ENCODE measurements around the gene SLC9A5. TPM values are rescaled to one million over a fixed set of nuclear protein-coding genes. Genes with fewer than 3 reads are reported as not detected.

SLC9A5 gene
- total RNA-seq, 1 donor from 2014 or later = 17.2 TPM

DNA sequence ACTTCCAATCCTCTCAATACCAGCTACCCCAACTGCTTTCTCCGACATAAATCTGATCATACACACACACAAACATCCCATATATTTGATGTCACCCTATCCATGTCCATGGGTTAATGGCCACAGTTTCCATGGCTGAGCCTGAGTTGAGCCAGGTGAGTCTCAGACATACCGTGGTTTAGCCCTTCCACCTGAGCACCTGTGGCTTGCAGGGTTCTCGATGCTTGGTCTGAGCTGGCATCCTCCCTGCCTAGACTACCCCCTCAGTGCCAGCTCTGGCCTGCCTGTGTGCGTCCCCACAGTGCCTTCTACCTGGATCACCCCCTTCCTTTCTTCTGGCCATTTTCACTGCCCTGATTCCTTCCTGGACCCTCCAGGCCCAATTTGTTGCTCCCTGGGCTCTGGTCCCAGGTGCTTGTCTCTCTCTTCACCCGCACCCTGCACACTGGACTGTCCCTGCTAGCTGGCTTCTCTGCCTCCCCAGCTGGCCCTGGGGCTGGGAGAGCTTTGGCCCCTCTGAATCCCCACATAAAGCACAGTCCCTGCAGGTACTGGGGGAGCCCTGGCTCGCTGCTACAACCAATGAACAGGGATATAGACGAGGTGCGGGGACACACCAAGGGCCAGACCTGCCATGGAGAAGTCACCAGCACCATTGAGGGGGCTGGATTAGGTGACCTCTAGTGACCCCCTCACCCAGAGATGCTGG lies 42.5 kb upstream of the SLC9A5 start:
- no peak for DNase-seq (ENCODE audit: low spot score)
- no peaks in the 10 kb centered on the region for H3K9me3 Mint-ChIP-seq (ENCODE audit: unreplicated experiment)
- H3K36me3 Mint-ChIP-seq (ENCODE audit: low read depth, unreplicated experiment) = peaks cover 11% of the 10 kb centered on the region
- H3K27me3 Mint-ChIP-seq (ENCODE audit: unreplicated experiment) = peaks cover 17% of the 10 kb centered on the region
- peak overlapping the region; percentile 64 for H3K4me3 Mint-ChIP-seq (ENCODE audit: unreplicated experiment)
- TF ChIP-seq, protein P1, sequence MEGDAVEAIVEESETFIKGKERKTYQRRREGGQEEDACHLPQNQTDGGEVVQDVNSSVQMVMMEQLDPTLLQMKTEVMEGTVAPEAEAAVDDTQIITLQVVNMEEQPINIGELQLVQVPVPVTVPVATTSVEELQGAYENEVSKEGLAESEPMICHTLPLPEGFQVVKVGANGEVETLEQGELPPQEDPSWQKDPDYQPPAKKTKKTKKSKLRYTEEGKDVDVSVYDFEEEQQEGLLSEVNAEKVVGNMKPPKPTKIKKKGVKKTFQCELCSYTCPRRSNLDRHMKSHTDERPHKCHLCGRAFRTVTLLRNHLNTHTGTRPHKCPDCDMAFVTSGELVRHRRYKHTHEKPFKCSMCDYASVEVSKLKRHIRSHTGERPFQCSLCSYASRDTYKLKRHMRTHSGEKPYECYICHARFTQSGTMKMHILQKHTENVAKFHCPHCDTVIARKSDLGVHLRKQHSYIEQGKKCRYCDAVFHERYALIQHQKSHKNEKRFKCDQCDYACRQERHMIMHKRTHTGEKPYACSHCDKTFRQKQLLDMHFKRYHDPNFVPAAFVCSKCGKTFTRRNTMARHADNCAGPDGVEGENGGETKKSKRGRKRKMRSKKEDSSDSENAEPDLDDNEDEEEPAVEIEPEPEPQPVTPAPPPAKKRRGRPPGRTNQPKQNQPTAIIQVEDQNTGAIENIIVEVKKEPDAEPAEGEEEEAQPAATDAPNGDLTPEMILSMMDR (IDR thresholded peaks at IDR 0.05; ENCODE audit: unreplicated experiment) = no peak
- H3K27ac Mint-ChIP-seq (ENCODE audit: unreplicated experiment) = peak overlapping the region; percentile 80
- peaks cover 12% of the 10 kb centered on the region for H3K4me1 Mint-ChIP-seq (ENCODE audit: unreplicated experiment)

DNA sequence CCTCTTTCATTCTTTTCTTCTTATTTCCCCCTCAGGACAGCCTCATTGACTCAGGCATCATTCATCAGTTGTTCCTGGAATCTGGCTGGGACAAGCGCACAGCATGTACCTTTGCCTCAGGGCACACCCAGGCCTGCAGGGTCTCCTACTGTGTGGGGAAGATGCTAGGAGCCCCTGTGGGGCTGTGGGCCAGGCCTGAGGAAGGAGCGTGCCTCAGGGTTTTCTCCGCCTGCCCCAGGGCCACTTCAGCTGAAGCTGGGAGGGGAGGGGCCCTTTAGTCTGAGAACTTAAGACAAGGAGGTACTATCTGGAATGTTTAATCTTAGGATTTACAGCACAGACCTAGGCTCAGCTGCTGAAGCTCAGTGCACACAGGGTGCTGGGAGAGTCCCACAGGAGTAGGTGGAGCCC lies 41.9 kb upstream of the SLC9A5 start:
- Mint-ChIP-seq H3K27me3 (ENCODE audit: unreplicated experiment) (peaks cover 20% of the 10 kb centered on the region), H3K27ac (ENCODE audit: unreplicated experiment) (peak overlapping the region; percentile 9), H3K9me3 (ENCODE audit: unreplicated experiment) (no peaks in the 10 kb centered on the region), H3K36me3 (ENCODE audit: low read depth, unreplicated experiment) (peaks cover 11% of the 10 kb centered on the region), H3K4me3 (ENCODE audit: unreplicated experiment) (no peak overlapping the region), H3K4me1 (ENCODE audit: unreplicated experiment) (peaks cover 17% of the 10 kb centered on the region)
- TF ChIP-seq, protein P1 (IDR thresholded peaks at IDR 0.05; ENCODE audit: unreplicated experiment) = no peak
- DNase-seq (ENCODE audit: low spot score) = no peak

DNA sequence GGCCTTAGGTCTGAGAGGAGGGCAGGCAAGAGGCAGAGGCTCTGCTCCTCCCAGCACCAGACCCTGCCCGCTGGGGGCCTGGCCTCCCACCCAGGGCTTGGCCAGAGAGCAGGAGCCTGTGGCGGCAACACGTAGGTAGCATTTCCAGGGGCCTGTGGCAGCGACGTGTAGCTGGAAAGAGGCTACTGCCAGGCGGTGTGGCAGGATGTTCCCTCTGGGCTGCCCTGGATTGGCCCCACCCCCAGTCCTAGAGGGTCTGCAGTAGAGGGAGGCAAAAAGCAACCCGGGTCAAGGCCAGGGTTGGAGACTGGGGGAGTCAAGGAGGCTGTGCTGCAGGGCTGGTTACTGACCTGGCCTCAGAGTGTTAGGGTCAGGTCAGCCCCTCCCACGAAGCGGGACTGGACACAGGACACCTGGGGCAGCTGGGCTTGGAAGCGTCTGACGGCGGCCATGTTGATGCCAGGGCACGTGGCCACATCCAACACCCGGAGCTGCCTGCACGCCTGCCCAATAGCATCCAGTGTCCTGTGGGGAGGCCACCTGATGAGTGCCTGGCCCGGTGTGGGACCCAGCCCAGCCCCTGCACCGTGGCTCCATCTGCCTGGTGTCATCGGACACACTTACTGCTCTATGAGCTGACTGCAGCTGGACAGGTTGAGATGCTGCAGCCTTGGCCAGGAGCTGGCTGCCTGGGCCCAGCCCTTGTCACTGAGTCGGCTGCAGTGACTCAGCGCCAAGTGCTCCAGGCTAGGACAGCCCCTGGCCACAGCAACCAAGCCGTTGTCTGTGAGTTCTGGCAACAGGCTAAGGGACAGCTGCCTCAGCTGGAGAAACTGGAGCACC lies 41.3 kb upstream of the SLC9A5 start:
- Mint-ChIP-seq H3K27me3 (ENCODE audit: unreplicated experiment) (peaks cover 20% of the 10 kb centered on the region), H3K4me1 (ENCODE audit: unreplicated experiment) (peaks cover 18% of the 10 kb centered on the region), H3K9me3 (ENCODE audit: unreplicated experiment) (no peaks in the 10 kb centered on the region), H3K4me3 (ENCODE audit: unreplicated experiment) (no peak overlapping the region), H3K27ac (ENCODE audit: unreplicated experiment) (no peak overlapping the region), H3K36me3 (ENCODE audit: low read depth, unreplicated experiment) (peaks cover 11% of the 10 kb centered on the region)
- TF ChIP-seq, protein P1 (IDR thresholded peaks at IDR 0.05; ENCODE audit: unreplicated experiment) = no peak
- DNase-seq (ENCODE audit: low spot score) = no peak

DNA sequence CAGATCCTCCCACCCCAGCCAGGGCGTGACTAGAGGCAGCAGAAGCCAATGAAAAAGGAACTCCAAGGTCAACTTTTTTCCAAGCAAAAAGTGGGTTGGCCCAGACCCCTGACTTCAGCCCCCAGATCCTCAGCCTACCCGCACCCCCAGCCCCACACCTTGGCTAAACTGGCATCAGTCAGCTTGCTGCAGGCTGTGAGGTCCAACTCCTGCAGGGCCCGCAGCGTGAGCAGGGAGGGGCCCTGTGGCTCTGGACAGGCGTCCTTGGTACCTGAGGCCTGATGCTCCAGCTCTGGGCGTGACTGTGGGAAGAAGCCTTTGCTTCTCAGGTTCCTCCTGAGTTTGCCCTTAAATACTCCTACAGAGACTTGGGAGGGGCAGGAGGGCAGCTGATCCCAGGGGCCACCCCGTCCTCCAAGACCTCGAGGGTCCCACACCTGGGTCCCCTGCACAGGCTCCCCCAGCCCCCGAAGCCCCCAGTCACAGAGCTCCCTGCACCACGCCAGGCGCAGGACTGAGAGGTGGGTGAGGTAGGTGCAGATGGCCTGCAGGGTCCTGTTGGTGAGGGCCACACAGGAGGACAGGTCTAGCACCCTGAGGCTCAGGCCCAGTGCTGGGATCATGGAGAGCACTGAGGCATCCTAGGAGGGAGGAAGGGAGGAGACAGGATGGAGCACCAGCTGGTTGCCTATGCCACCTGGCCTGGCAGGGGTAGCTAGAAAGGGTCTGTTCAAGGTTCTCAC lies 40.5 kb upstream of the SLC9A5 start:
- H3K4me3 Mint-ChIP-seq (ENCODE audit: unreplicated experiment) = no peak overlapping the region
- TF ChIP-seq, protein P1 (IDR thresholded peaks at IDR 0.05; ENCODE audit: unreplicated experiment) = no peak
- H3K36me3 Mint-ChIP-seq (ENCODE audit: low read depth, unreplicated experiment) = peaks cover 11% of the 10 kb centered on the region
- no peak for DNase-seq (ENCODE audit: low spot score)
- peaks cover 26% of the 10 kb centered on the region for H3K4me1 Mint-ChIP-seq (ENCODE audit: unreplicated experiment)
- no peaks in the 10 kb centered on the region for H3K9me3 Mint-ChIP-seq (ENCODE audit: unreplicated experiment)
- peaks cover 22% of the 10 kb centered on the region for H3K27me3 Mint-ChIP-seq (ENCODE audit: unreplicated experiment)
- no peak overlapping the region for H3K27ac Mint-ChIP-seq (ENCODE audit: unreplicated experiment)
